Measurements from ENCODE around the gene GPR78.

Gene GPR78

GRCh38 chr4:8609406-8609805, 29.2 kb downstream of the GPR78 start:
- no peaks in the 10 kb centered on the region for H3K9me3 ChIP-seq
- H3K4me3 ChIP-seq = no peak overlapping the region
- intact Hi-C loops (cut with DNase I; ENCODE audit: low total_unique reads) = no loop called here
- H3K4me1 ChIP-seq = peaks cover 0 to 8% (median 2%) of the 10 kb centered on the region in 4 donors
- peaks cover 0 to 36% of the 10 kb centered on the region in 2 donors for H3K27me3 ChIP-seq
- DNase-seq = no peak
- H3K27ac ChIP-seq = no peak overlapping the region
- TF ChIP-seq, protein P1, sequence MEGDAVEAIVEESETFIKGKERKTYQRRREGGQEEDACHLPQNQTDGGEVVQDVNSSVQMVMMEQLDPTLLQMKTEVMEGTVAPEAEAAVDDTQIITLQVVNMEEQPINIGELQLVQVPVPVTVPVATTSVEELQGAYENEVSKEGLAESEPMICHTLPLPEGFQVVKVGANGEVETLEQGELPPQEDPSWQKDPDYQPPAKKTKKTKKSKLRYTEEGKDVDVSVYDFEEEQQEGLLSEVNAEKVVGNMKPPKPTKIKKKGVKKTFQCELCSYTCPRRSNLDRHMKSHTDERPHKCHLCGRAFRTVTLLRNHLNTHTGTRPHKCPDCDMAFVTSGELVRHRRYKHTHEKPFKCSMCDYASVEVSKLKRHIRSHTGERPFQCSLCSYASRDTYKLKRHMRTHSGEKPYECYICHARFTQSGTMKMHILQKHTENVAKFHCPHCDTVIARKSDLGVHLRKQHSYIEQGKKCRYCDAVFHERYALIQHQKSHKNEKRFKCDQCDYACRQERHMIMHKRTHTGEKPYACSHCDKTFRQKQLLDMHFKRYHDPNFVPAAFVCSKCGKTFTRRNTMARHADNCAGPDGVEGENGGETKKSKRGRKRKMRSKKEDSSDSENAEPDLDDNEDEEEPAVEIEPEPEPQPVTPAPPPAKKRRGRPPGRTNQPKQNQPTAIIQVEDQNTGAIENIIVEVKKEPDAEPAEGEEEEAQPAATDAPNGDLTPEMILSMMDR (IDR thresholded peaks at IDR 0.05) = no peak
- H3K36me3 ChIP-seq = no peaks in the 10 kb centered on the region

GRCh38 chr4:8609824-8610350, 29.7 kb downstream of the GPR78 start:
- intact Hi-C loops (cut with DNase I; ENCODE audit: low total_unique reads) = no loop called here
- H3K36me3 ChIP-seq = no peaks in the 10 kb centered on the region
- peaks cover 0 to 36% of the 10 kb centered on the region in 2 donors for H3K27me3 ChIP-seq
- H3K27ac ChIP-seq = no peak overlapping the region
- H3K4me3 ChIP-seq = no peak overlapping the region
- H3K9me3 ChIP-seq = no peaks in the 10 kb centered on the region
- TF ChIP-seq, protein P1 (IDR thresholded peaks at IDR 0.05) = no peak
- no peak for DNase-seq
- peaks cover 0 to 8% (median 2%) of the 10 kb centered on the region in 4 donors for H3K4me1 ChIP-seq

GRCh38 chr4:8610858-8611616, 30.8 kb downstream of the GPR78 start:
- intact Hi-C loops (cut with DNase I; ENCODE audit: low total_unique reads) = no loop called here
- Histone ChIP-seq H3K9me3 (no peaks in the 10 kb centered on the region), H3K4me3 (no peak overlapping the region), H3K27me3 (peaks cover 0 to 36% of the 10 kb centered on the region in 2 donors), H3K27ac (no peak overlapping the region), H3K4me1 (peaks cover 0 to 8% (median 2%) of the 10 kb centered on the region in 4 donors), H3K36me3 (no peaks in the 10 kb centered on the region)
- no peak for DNase-seq
- TF ChIP-seq, protein P1 (IDR thresholded peaks at IDR 0.05) = no peak

DNA sequence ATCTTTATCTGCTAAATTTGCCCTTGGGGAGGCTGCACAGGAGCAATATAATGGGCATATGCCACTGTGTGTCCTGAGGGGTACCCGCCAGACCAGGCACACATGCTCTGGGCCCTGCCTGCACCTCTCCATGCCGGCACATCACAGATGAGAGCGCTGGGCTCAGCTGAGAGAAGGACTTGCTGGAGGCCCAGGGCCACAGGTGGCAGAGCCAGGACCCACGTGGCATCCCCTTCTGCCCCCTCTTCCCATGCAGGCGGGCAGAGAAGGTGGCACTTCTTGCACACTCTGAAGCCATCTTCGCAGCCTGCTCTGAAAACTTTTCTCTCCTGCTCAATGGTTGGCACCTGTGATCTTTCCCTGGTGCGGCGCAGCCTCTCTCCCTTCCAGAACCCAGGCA, 32.5 kb downstream of the GPR78 start:
- TF ChIP-seq, protein P1 (IDR thresholded peaks at IDR 0.05) = no peak
- DNase-seq = no peak
- Histone ChIP-seq H3K4me1 (peaks cover 0 to 5% (median under 1%) of the 10 kb centered on the region in 4 donors), H3K27ac (no peak overlapping the region), H3K36me3 (no peaks in the 10 kb centered on the region), H3K27me3 (peaks cover 0 to 27% of the 10 kb centered on the region in 2 donors), H3K4me3 (no peak overlapping the region), H3K9me3 (no peaks in the 10 kb centered on the region)
- intact Hi-C loops (cut with DNase I; ENCODE audit: low total_unique reads) = no loop called here

- Histone ChIP-seq H3K4me1 (peaks cover 0 to 3% (median 0%) of the 10 kb centered on the region in 4 donors), H3K9me3 (no peaks in the 10 kb centered on the region), H3K27ac (no peak overlapping the region), H3K27me3 (peaks cover 0 to 27% of the 10 kb centered on the region in 2 donors), H3K4me3 (no peak overlapping the region), H3K36me3 (no peaks in the 10 kb centered on the region)
- intact Hi-C loops (cut with DNase I; ENCODE audit: low total_unique reads) = no loop called here
- peak in 1 of 2 donors; percentile 60 for DNase-seq
- TF ChIP-seq, protein P1 (IDR thresholded peaks at IDR 0.05) = no peak
Observed at GRCh38 chr4:8613421-8614364, 33.5 kb downstream of the GPR78 start.
